Gastroesophageal sphincter (tissue), 3 donors: ENCODE results near the gene MAN2B2.

Experiments used
- POLR2A ChIP-seq, 2 donors: fragments of 450-650 bp; IDR thresholded peaks; one replicate each; pipeline ENCODE4 v1.6.1; 2017; ENCODE audit warnings: antibody characterized with exemption in 2 of 2, mild to moderate bottlenecking in 2 of 2, moderate library complexity in 1 of 2
- POLR2AphosphoS5 ChIP-seq: sonication (generic); formaldehyde crosslinking; IDR thresholded peaks from one replicate; pipeline ENCODE4 v1.6.1; 2017; ENCODE audit warnings: antibody characterized with exemption
- TF ChIP-seq, protein P1 (sequence below), 4 experiments: fragments of 200-600 bp in 2 of 4; fragments of 450-650 bp in 2 of 4; sonication (generic) in 1 of 4; IDR thresholded peaks; one replicate each; pipeline ENCODE4 v1.5.1; 2017 to 2019; ENCODE audit warnings: antibody characterized with exemption in 4 of 4, mild to moderate bottlenecking in 2 of 4, moderate library complexity in 2 of 4

DNA sequence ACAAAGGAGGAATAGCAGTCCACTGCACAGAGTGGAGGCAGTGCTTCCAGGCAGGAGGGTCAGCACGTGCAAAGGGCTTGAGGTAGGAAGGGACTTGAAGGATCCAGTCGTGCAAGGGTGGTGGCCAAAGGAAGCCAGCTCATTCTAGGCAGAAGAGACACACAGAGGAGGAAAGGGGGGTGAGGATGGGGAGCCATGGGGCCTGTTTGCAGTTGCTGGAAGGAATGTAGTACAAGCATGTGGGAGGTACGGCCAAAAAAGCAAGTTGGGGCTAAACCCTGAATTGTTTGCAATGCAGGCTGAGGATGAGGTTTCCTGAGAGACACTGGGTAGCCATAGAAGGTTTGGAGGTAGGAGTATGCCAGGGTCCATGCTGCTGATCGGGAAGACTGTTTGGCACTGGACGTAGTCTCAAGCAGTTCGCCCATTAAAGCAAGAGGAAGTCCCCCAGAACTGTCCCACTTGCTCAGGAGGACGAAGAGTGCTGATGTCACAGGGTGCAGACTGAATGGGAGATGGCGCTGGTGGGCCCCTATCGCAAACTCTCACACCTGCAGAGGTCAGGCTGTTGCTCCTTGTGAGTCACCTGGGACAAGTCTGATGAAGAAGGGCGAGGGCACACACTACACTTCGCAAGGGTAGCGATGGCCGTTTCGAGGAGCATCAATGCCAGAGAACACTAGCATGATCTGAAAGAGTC lies 9.1 kb upstream of the MAN2B2 start:
- TF ChIP-seq, protein P1, sequence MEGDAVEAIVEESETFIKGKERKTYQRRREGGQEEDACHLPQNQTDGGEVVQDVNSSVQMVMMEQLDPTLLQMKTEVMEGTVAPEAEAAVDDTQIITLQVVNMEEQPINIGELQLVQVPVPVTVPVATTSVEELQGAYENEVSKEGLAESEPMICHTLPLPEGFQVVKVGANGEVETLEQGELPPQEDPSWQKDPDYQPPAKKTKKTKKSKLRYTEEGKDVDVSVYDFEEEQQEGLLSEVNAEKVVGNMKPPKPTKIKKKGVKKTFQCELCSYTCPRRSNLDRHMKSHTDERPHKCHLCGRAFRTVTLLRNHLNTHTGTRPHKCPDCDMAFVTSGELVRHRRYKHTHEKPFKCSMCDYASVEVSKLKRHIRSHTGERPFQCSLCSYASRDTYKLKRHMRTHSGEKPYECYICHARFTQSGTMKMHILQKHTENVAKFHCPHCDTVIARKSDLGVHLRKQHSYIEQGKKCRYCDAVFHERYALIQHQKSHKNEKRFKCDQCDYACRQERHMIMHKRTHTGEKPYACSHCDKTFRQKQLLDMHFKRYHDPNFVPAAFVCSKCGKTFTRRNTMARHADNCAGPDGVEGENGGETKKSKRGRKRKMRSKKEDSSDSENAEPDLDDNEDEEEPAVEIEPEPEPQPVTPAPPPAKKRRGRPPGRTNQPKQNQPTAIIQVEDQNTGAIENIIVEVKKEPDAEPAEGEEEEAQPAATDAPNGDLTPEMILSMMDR (IDR thresholded peaks at IDR 0.05): no peak
- TF ChIP-seq POLR2AphosphoS5 (no peak), POLR2A (IDR thresholded peaks at IDR 0.05) (no peak)
